WI38 (cell line): ENCODE measurements around the gene COX18.

Source experiments
- H3K4me3 ChIP-seq: 2 replicates; pipeline ENCODE4 v1.5.1; 2011; ENCODE audit warnings: low read depth, mild to moderate bottlenecking, control low read depth, low read length
- TF ChIP-seq, protein P1 (sequence below): IDR thresholded peaks from 2 replicates; pipeline ENCODE4 v1.5.1; 2012; ENCODE audit warnings: low read depth, mild to moderate bottlenecking, control low read depth, low read length

Gene COX18

DNA sequence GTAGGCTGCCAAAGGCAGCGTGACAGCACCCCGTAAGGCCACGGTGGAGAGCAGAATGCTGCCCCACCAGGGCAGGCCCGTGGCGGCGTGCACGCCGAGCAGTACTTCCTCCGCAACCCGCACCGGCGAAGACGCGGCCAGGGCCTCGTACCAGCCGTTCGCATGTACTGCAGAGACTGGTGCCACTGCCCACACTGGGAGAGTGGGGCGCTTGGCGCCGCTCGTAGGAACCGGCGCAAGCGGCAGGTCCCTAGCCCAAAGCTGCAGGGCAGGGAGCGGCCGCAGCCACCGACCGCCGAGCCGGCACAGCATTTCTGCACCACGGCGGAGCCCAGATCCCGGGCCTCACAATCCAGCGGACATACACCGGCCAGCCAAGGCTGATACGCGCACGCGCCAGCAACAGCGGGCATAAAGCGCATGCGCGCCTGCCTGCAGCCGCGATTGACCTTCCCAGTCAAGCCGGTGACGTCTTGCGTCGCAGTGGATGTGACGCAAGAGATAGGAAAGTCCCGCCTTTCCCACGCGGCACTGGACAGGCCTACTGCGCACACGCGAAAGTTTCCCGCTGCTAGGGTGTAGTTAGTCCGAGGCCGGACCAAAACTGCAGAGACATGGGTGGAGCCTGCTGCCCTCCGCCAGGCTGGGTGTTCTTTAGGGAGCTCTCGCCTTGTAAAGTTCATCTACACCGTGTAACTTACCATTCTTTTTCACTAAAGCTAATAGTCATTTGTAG lies at the start of gene COX18:
Gene COX18, minus strand, starts transcription at position 379 of the 736 bp plus-strand sequence. Its CDS starts 67 bp downstream, at position 312.
- peak within 1 kb of the TSS; percentile 84 for H3K4me3 ChIP-seq
- TF ChIP-seq, protein P1, sequence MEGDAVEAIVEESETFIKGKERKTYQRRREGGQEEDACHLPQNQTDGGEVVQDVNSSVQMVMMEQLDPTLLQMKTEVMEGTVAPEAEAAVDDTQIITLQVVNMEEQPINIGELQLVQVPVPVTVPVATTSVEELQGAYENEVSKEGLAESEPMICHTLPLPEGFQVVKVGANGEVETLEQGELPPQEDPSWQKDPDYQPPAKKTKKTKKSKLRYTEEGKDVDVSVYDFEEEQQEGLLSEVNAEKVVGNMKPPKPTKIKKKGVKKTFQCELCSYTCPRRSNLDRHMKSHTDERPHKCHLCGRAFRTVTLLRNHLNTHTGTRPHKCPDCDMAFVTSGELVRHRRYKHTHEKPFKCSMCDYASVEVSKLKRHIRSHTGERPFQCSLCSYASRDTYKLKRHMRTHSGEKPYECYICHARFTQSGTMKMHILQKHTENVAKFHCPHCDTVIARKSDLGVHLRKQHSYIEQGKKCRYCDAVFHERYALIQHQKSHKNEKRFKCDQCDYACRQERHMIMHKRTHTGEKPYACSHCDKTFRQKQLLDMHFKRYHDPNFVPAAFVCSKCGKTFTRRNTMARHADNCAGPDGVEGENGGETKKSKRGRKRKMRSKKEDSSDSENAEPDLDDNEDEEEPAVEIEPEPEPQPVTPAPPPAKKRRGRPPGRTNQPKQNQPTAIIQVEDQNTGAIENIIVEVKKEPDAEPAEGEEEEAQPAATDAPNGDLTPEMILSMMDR, result no peak

GRCh38 chr4:73109493-73109892 lies 40.0 kb upstream of the COX18 start:
- H3K4me3 ChIP-seq, result no peak overlapping the region
- TF ChIP-seq, protein P1, result no peak

DNA sequence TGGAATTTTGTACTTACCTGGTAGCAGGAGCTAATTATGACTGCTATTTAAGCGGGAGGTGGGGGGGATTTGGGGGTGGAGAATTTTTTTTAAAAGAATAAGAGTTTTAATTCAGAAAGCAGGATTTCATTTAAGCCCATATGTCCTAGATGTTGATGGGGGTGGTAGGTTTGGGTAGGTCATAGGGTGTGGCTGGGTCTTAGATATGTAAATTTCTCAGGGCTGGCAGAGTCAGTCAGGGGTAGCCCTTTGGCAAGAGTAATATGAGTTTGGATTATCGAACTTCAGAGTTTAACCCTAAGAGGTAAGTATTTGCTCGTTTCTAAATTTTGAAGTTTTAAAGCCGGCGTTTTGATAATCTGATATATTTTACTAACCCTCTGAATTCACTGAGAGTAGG lies 35.2 kb upstream of the COX18 start:
- TF ChIP-seq, protein P1, result no peak

DNA sequence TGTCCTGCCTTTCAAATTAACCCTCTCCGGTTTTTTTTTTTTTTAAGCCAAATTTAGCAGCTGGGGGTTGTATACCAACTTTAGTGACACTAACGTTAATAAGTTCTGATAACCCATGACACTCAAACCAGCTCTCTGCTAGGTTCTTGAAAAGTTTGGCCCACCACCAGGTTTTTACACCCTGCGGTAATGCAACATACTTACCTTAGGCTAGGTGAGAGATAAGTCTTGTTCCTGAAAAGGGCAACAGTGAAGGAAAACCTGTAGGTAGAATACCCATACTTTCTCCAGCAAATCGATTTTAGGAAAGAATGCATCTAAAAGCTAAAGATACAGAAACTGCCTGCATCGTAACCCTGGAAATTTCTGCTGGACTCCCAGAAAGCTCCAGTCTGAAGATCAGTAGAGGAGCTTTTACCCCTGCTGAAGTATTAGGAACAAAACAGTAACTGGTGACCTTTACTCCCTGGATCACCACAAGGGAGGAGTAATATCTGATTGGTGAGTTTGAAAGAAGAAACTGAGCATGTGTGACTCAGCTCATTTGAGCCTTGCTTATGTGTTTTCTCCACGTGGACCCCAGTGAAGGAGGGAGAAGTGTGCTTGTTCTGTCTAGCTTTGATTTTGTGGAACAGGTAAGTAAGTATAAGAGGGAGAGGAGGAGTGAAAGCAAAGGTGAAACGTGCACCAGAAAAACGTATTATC lies 34.4 kb upstream of the COX18 start:
- no peak overlapping the region for H3K4me3 ChIP-seq
- TF ChIP-seq, protein P1, result no peak

More for the DNA sequence above, 35.2 kb upstream of the COX18 start:
- no peak overlapping the region for H3K4me3 ChIP-seq

GRCh38 chr4:73099143-73099542 lies 29.6 kb upstream of the COX18 start:
- TF ChIP-seq, protein P1, result no peak
- H3K4me3 ChIP-seq, result no peak overlapping the region

- TF ChIP-seq, protein P1, result no peak
- no peak overlapping the region for H3K4me3 ChIP-seq
Measured at GRCh38 chr4:73098713-73099112, 29.2 kb upstream of the COX18 start.

GRCh38 chr4:73098016-73098415 lies 28.5 kb upstream of the COX18 start:
- H3K4me3 ChIP-seq, result no peak overlapping the region
- TF ChIP-seq, protein P1, result no peak
